BLaER1 (cell line): ENCODE data around the gene ACOX3.
A peak's percentile ranks its signal among the peaks of the same experiment; 100 is the strongest.
"Not testable (repeated sequence)": the region's sequence is repeated elsewhere in the genome, so short reads cannot be mapped to it uniquely, and the experiment has no call there.

Experiments
- H3K27ac ChIP-seq: shearing (Covaris generic); formaldehyde crosslinking; 2 replicates; pipeline ENCODE4 v1.8.1; 2022
- H3K27me3 ChIP-seq: shearing (Covaris generic); formaldehyde crosslinking; 2 replicates; pipeline ENCODE4 v1.8.1; 2022
- H3K36me3 ChIP-seq: shearing (Covaris generic); formaldehyde crosslinking; 2 replicates; pipeline ENCODE4 v1.8.1; 2022
- H3K4me1 ChIP-seq: shearing (Covaris generic); formaldehyde crosslinking; 2 replicates; pipeline ENCODE4 v1.8.1; 2022
- H3K4me2 ChIP-seq: shearing (Covaris generic); formaldehyde crosslinking; 2 replicates; pipeline ENCODE4 v1.8.1; 2022
- H3K4me3 ChIP-seq: shearing (Covaris generic); formaldehyde crosslinking; 2 replicates; pipeline ENCODE4 v1.8.1; 2022
- H3K9ac ChIP-seq: shearing (Covaris generic); formaldehyde crosslinking; 2 replicates; pipeline ENCODE4 v1.8.1; 2022
- H3K9me3 ChIP-seq: shearing (Covaris generic); formaldehyde crosslinking; 2 replicates; pipeline ENCODE4 v1.8.1; 2022
- H4K20me1 ChIP-seq: shearing (Covaris generic); formaldehyde crosslinking; 2 replicates; pipeline ENCODE4 v1.8.1; 2022
- Cebpa-rat ChIP-seq: shearing (Covaris generic); IDR thresholded peaks from 2 replicates; pipeline ENCODE4 v1.8.1; 2022

ACOX3 gene

DNA sequence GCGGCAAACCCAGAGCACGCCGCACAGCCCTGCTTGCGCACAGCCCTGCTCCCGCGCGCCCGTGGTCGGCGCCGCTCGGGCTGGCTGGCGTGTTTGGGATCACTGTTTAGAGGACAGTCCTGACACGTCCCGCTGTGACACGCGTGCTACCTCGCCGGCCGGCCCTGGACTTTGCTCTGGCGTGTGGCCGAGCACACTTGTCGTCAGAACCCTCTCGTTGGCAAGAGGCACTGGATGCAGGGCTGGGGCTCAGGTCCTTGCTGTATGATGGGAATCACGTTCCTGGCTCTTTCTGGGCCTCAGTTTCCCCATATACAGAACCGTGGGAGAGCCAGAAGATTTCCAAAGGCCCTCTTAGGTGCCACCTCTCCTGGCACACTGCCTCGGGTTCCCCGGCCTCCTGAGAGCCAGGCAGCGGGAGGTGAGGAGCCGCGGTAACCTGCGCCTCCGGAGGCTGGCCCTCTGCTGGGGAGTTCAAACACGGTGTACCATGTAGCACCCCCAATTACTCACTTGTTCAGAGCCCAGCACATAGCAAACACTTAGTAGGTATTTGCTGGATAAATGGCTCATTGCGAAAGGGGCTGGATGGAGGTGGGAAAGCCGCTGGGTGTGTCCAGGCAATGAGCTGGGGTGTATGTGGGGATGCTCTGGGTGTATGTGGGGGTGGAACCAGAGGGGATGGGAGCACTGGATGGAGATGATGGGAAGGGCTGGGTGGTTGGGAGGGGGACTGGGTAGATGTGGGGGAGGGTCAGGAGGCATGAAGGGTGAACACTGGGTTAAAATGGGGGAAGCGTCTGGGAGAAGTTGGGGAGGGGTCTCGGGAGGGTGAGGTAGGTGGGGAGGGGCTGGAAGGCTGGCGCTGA, 94.3 kb downstream of the ACOX3 start:
- Histone ChIP-seq H3K27ac (no peak overlapping the region), H3K4me2 (no peak overlapping the region), H3K9ac (no peak overlapping the region), H3K36me3 (no peaks in the 10 kb centered on the region), H3K4me1 (peaks cover 42% of the 10 kb centered on the region), H4K20me1 (no peaks in the 10 kb centered on the region), H3K9me3 (peaks cover 9% of the 10 kb centered on the region), H3K4me3 (no peak overlapping the region), H3K27me3 (peaks cover 18% of the 10 kb centered on the region)
- TF ChIP-seq Cebpa-rat: no peak

DNA sequence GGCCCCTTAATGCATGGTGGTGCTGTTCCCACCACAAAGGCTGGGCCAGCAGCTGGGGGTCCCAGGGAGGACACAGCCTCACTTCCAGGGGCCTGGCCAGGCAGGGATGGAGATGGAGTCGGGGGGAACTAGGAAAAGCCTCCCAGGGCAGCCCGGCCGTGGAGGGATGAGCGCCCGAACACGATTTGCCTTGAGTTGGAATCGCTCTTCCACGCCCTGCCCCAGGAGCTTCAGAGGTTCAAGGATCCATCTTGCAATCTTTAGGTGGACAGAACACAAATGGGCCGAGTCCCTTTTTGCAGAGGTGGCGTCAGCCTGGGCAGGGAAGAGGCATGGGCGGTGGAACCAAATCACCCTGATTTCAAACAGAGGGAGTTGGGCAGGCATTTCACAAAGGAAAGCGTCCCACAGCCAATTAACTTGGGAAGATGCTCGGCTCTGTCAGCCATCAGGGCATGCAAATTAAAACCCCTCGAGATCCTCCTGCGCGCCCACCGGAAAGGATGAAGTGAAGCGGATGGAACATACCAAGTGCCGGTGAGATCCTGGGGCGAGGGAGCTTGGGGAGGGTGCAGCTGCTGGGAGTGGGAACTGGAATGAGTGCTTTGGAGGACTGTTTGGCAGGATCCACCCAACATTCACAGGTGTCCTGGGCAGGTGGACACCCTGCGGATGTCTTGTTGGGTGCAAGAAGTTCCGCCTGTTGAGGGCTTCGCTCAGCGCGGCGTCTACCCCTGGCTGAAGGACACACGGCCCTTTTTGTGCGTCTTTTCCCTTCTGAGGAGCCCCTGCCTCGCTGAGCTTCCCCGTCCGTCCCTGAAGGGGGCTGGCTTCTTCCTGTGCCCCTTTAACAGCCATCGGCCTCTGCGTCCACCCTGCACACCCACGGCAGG, 95.2 kb downstream of the ACOX3 start:
- H3K9ac ChIP-seq: no peak overlapping the region
- peaks cover 18% of the 10 kb centered on the region for H3K27me3 ChIP-seq
- TF ChIP-seq Cebpa-rat: no peak
- peaks cover 17% of the 10 kb centered on the region for H3K9me3 ChIP-seq
- H3K36me3 ChIP-seq: no peaks in the 10 kb centered on the region
- no peak overlapping the region for H3K27ac ChIP-seq
- H4K20me1 ChIP-seq: no peaks in the 10 kb centered on the region
- H3K4me2 ChIP-seq: no peak overlapping the region
- no peak overlapping the region for H3K4me3 ChIP-seq
- peaks cover 33% of the 10 kb centered on the region for H3K4me1 ChIP-seq

DNA sequence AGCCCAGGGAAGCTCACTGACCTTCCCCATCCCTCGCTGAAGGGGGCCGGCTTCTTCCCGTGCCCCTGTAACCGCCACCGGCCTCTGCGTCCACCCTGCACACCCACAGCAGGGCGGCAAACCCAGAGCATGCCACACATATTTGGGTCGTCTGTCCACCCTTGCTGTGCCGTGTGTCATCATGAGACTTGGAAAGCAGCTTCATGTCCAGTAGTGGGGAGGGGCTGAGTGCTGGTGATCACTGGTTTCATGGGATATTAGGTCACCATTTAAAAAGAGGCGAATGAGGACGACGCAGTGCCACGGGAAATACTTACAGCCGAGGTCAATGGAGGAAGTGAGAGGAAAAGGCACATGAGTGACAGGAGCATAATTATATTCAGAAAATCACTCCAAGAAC, 96.1 kb downstream of the ACOX3 start:
- H3K9ac ChIP-seq: no peak overlapping the region
- no peaks in the 10 kb centered on the region for H4K20me1 ChIP-seq
- peaks cover 17% of the 10 kb centered on the region for H3K9me3 ChIP-seq

DNA sequence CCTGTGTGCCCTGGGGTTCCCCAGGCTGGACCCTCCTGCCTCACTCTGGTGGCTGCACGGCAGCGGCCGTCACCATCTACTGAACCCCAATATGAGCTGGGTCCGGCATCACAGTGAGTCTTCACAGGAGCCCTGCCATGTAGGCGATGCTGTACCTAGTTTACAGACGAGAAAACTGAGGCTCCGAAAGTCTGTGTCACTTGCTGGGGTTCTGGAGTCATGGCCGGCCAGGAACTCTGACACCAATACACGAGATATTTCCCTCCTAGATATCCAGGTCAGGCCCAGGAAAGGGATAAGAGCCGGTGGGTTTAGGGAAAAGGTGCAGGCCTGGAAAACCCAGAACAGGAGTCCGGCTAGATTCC, 96.6 kb downstream of the ACOX3 start:
- Histone ChIP-seq H3K4me1 (peaks cover 32% of the 10 kb centered on the region), H3K27me3 (peaks cover 18% of the 10 kb centered on the region), H3K27ac (no peak overlapping the region), H3K4me2 (no peak overlapping the region), H3K9ac (no peak overlapping the region), H4K20me1 (no peaks in the 10 kb centered on the region), H3K9me3 (peaks cover 17% of the 10 kb centered on the region), H3K36me3 (no peaks in the 10 kb centered on the region), H3K4me3 (no peak overlapping the region)
- TF ChIP-seq Cebpa-rat: no peak

More for the DNA sequence above, 96.1 kb downstream of the ACOX3 start:
- Histone ChIP-seq H3K27ac (no peak overlapping the region), H3K27me3 (peaks cover 18% of the 10 kb centered on the region), H3K4me1 (peaks cover 32% of the 10 kb centered on the region), H3K4me2 (no peak overlapping the region), H3K36me3 (no peaks in the 10 kb centered on the region), H3K4me3 (no peak overlapping the region)
- TF ChIP-seq Cebpa-rat: no peak

DNA sequence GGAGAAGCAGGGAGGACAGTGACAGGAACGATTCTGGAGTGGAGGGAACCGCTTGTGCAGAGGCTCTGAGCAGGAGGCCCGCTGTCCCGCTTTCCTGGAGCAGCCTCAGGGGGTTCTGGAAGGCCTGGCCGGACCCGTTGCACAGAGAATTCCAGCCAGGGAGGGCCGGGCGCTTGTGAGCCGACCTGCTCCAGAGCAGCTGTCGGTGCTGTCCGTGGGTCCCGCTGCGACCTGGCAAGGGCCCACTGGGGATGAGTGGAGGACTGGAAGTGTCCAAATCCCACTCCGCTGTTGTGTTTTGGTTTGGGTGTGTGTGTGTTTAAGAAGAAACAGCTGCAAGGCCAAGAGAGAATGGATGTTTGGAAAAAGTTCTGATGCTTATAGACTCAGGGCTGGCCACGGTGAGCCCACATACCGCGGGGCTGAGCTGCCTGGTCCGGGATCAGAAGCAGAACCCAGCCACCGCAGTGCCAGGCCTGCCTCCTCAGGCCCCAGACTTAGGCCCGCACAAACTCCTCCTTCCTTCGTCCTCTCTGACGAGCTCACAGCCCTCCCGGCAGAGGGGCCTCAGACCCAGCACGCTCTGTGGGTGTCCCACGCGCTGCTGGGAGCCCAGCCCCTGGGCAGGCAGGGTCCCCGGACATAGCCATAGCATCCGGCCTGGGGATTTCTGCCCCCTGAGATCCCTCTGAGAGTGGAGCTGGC, 97.1 kb downstream of the ACOX3 start:
- TF ChIP-seq Cebpa-rat: no peak
- H3K4me1 ChIP-seq: peaks cover 26% of the 10 kb centered on the region
- no peak overlapping the region for H3K27ac ChIP-seq
- no peaks in the 10 kb centered on the region for H4K20me1 ChIP-seq
- H3K4me3 ChIP-seq: no peak overlapping the region
- no peaks in the 10 kb centered on the region for H3K36me3 ChIP-seq
- peaks cover 19% of the 10 kb centered on the region for H3K9me3 ChIP-seq
- peak overlapping the region; percentile 34; the same call in 1 of the 2 replicates for H3K4me2 ChIP-seq
- no peak overlapping the region for H3K9ac ChIP-seq
- peaks cover 18% of the 10 kb centered on the region for H3K27me3 ChIP-seq

DNA sequence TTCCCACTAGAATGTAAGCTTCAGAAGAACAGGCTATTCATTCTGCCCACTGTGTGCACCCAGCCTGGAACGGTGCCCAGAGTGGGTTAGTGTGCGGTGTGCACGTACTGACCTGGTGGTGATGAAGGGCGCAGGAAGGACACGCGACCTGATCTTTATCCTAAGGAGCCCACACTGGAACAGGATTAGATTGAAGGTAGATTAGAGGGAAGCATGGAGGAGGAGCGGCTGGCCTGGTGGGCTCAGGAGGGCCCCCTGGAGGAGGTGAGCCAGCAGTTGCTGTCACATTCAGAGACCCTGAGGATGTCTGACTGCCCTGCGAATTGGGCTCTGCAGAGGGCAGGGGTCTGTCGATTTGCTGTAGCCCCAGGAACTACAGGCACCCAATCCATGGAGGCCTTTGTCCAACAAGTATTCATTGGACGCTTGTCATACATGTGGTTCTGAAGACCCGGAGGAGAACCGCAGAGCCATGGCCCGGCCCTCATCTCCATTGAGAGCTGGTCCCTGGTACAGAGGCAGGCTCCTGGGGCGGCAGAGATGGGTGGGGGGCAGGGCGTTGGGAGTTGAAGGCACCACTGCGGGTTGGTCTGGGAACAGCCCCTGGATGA, 97.8 kb downstream of the ACOX3 start:
- Histone ChIP-seq H3K36me3 (no peaks in the 10 kb centered on the region), H3K9me3 (peaks cover 23% of the 10 kb centered on the region), H3K4me1 (peaks cover 20% of the 10 kb centered on the region), H3K9ac (no peak overlapping the region), H4K20me1 (no peaks in the 10 kb centered on the region), H3K4me3 (no peak overlapping the region), H3K4me2 (peak overlapping the region; percentile 34), H3K27me3 (peaks cover 18% of the 10 kb centered on the region), H3K27ac (no peak overlapping the region)
- no peak for TF ChIP-seq Cebpa-rat

DNA sequence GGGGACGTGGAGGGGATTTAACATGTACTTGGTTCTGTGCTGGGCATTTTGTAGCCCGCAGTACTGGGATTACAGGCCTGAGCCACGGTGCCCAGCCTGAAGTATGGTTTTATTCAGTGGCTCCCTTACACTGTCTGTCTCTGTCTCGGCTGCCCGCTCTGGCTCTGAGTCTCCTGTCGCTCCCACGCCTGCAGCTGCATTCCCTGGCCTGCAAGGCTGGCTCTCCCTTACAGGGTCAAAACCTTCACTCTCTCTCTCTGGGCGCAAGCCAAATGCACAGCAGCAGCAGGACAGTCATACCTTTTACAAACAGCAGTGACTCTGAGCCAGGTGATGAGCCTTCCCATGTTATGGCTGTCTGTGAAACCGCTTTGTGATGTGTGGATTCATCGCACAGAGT, 98.8 kb downstream of the ACOX3 start:
- H3K27ac ChIP-seq: no peak overlapping the region
- H3K27me3 ChIP-seq: peaks cover 18% of the 10 kb centered on the region
- H3K4me3 ChIP-seq: no peak overlapping the region
- no peaks in the 10 kb centered on the region for H4K20me1 ChIP-seq
- no peaks in the 10 kb centered on the region for H3K36me3 ChIP-seq
- TF ChIP-seq Cebpa-rat: no peak
- H3K9ac ChIP-seq: no peak overlapping the region
- peaks cover 15% of the 10 kb centered on the region for H3K4me1 ChIP-seq
- H3K4me2 ChIP-seq: peak overlapping the region; percentile 34; the same call in 1 of the 2 replicates
- peaks cover 29% of the 10 kb centered on the region for H3K9me3 ChIP-seq

DNA sequence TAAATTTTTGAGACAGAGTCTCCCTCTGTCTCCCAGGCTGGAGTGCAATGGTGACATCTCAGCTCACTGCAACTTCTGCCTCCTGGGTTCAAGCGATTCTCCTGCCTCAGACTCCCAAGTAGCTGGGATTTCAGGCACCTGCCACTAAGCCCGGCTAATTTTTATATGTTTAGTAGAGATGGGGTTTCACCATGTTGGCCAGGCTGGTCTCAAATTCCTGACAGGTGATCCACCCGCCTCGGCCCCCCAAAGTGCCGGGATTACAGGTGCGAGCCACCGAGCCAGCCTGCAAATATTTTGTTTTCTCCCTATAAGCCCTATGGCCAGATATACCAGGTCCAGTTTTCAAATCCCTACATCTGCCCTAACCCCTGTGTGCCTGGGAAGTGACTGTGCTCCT, 99.2 kb downstream of the ACOX3 start:
- not testable (repeated sequence) for H3K36me3 ChIP-seq, H3K4me2 ChIP-seq, H3K4me3 ChIP-seq, H4K20me1 ChIP-seq, H3K9ac ChIP-seq, H3K27ac ChIP-seq
- Histone ChIP-seq H3K9me3 (peaks cover 33% of the 10 kb centered on the region), H3K27me3 (peaks cover 18% of the 10 kb centered on the region), H3K4me1 (peaks cover 15% of the 10 kb centered on the region)

DNA sequence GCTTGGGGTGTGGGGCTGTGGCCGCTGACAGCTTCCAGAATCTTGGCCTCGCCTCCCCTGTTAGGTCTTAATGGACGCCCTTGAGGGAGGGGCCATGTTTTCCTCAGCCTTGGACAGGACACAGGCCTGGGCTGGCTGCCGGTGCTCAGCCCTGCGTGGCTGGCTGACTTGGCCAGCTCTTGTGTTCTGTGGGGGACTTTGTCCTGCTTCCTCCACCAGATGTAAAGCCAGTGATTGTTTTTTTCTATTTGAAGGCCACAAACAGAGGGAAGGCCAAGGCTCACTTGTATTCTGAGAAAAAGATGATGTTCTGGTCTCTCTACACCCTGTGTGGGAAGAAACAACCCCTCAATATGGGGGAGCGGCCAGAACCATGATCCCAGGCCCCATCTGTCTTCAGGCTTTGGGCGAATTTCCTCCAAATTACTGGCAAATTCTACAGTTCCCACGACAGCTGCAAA, 99.7 kb downstream of the ACOX3 start:
- no peaks in the 10 kb centered on the region for H4K20me1 ChIP-seq
- peaks cover 38% of the 10 kb centered on the region for H3K9me3 ChIP-seq
- no peak overlapping the region for H3K9ac ChIP-seq
- no peak for TF ChIP-seq Cebpa-rat
- no peaks in the 10 kb centered on the region for H3K36me3 ChIP-seq
- H3K27me3 ChIP-seq: peaks cover 18% of the 10 kb centered on the region
- H3K4me2 ChIP-seq: no peak overlapping the region
- H3K27ac ChIP-seq: no peak overlapping the region
- peaks cover 15% of the 10 kb centered on the region for H3K4me1 ChIP-seq
- no peak overlapping the region for H3K4me3 ChIP-seq
